HG03175 (cell line): Measurements from ENCODE around the gene PPM1H.
"Not testable (repeated sequence)": the region's sequence is repeated elsewhere in the genome, so short reads cannot be mapped to it uniquely, and the experiment has no call there.

Experiments
- ATAC-seq: cut with Tn5 transposase; IDR thresholded peaks from one replicate; pipeline ENCODE4 v1.9.1; 2021; ENCODE audit warnings: mild to moderate bottlenecking, moderate library complexity; ENCODE audit not compliant: unreplicated experiment

Gene PPM1H

GRCh38 chr12:62948123-62948522 is 13.2 kb upstream of the PPM1H start:
- ATAC-seq = no peak

GRCh38 chr12:62947364-62947763 is 12.4 kb upstream of the PPM1H start:
- ATAC-seq = no peak

GRCh38 chr12:62943779-62944395 is 8.9 kb upstream of the PPM1H start:
- ATAC-seq = no peak

GRCh38 chr12:62942316-62942715 is 7.4 kb upstream of the PPM1H start:
- not testable (repeated sequence) for ATAC-seq

GRCh38 chr12:62934239-62934798 is 631 bp downstream of the PPM1H start:
- peak; percentile 32 for ATAC-seq

- ATAC-seq = no peak
These were observed 1.2 kb downstream of the PPM1H start for GRCh38 chr12:62933602-62934238.

GRCh38 chr12:62933220-62933601 is 1.7 kb downstream of the PPM1H start:
- no peak for ATAC-seq

- ATAC-seq = no peak
These were observed 3.5 kb downstream of the PPM1H start for GRCh38 chr12:62931477-62931876.

GRCh38 chr12:62930546-62931425 is 4.2 kb downstream of the PPM1H start:
- no peak for ATAC-seq

GRCh38 chr12:62928632-62929031 is 6.3 kb downstream of the PPM1H start:
- no peak for ATAC-seq

GRCh38 chr12:62925680-62926079 is 9.3 kb downstream of the PPM1H start:
- no peak for ATAC-seq

GRCh38 chr12:62924084-62924483 is 10.9 kb downstream of the PPM1H start:
- ATAC-seq = no peak

- no peak for ATAC-seq
These were observed 12.4 kb downstream of the PPM1H start for GRCh38 chr12:62922539-62922938.

GRCh38 chr12:62919838-62920237 is 15.1 kb downstream of the PPM1H start:
- ATAC-seq = no peak

- ATAC-seq = no peak
These were observed 17.0 kb downstream of the PPM1H start for GRCh38 chr12:62917926-62918325.

GRCh38 chr12:62916632-62917425 is 18.1 kb downstream of the PPM1H start:
- ATAC-seq = no peak

- ATAC-seq = no peak
These were observed 19.8 kb downstream of the PPM1H start for GRCh38 chr12:62915204-62915529.

GRCh38 chr12:62914443-62915203 is 20.3 kb downstream of the PPM1H start:
- ATAC-seq = no peak

- ATAC-seq = no peak
These were observed 21.6 kb downstream of the PPM1H start for GRCh38 chr12:62913380-62913779.

GRCh38 chr12:62912644-62913043 is 22.3 kb downstream of the PPM1H start:
- ATAC-seq = no peak
